GM19328 (cell line): ENCODE data around the gene NFYA.

Experiments
- ATAC-seq: cut with Tn5 transposase; IDR thresholded peaks from one replicate; pipeline ENCODE4 v1.9.1; 2021; ENCODE audit warnings: mild to moderate bottlenecking, moderate library complexity; ENCODE audit not compliant: unreplicated experiment

NFYA gene

DNA sequence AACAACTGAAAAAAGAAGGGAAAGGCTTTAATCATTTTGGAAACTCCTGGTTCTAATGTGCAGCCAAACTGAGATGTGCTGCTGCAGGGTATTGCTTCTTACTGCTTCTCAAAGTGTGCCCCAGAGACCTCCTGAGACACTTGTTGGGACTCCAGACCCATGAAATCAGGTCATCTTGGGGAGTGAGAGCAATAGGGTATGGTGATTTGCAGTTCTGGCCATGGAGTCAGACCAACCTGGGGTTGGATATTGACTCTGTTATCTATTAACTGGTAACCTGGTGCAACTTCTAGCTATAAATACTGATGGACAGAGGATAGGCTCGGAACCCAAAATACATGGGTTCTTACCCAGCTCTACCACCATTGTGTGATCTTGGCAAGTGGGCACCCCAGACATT is 26.7 kb upstream of the NFYA start:
- no peak for ATAC-seq

DNA sequence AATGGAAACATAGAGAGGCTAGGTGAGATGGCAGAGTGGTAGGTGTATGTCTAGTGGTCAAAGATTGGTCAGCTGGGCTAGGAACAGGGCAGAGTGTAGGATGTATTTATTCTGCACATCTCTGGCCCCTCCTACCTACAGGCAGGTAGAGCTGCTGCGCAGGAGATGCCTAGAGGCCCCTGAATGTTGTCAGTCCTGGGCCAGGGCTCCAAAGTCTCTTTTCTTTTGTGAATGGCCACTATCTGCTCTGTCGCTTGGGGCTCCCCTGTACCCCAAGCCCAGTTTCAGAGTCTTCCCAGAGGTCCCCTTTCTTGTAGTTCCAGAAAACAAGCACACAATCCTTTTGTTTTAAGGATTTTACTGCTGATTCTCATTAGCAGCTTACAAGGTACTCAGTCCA is 25.5 kb upstream of the NFYA start:
- no peak for ATAC-seq

DNA sequence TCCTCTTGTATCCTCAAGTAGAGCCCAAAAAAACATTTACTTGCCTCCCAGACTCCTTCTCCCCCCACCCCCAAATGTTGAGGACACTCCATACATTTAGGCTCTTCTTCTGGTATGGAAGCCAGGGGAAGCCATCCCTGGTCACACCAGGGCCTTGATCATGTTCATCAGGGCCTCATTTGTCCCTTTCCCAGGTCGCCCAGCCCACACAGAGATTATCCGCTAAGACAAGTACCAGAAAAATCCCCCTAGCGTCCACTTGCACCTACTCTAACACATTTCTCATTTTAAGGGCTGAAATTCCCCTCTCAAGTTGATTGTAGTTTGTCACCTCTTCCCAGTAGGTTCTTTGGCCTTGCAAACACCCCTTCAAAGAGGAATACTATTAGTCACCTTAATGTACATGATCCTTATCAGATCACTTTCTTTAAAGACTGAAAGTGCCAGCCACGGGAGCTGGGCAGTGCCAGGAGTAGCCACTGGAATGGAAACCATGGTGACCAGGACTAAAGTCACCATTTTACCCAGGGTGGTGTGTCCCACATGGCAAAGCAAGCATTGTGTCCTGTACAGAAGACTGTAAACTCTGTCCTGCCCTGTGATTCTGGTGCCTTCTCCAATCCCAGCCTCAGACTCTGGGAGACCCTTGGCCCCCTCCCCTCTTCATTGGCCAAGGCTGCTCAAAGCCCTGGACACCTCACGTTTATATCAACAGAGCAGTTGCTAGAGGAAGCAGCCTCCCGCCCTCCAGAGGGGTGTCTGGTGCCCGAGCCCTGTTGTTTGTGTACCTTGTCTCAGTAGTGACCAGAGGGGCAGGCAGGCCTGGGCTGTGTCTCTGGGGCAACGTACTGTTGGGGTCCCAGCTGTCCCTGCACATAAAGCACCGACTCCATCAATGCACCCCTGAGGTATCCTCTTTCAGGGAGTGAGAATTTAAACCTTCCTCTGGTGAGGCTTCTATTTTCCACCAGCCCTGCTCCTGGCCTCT is 24.7 kb upstream of the NFYA start:
- ATAC-seq = no peak

DNA sequence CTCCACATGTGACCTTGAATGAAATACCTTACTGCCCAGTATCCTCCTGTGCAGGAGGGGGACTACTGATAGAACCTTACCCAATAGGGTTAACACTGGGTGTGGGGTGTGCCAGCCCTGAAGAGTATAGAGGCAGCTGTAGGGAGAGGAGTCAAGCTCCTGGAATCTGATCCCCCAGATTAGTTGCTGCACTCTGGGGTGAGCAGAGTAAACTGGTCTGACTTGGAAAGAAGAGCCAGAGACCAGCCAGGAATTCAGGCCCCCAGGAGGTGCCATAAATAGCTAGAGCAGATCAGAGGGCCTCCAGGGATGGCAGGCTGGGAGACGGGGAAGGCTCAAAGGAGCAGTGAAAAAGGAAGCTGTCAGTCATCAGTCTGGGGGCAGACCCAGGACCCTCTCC is 23.3 kb upstream of the NFYA start:
- no peak for ATAC-seq

DNA sequence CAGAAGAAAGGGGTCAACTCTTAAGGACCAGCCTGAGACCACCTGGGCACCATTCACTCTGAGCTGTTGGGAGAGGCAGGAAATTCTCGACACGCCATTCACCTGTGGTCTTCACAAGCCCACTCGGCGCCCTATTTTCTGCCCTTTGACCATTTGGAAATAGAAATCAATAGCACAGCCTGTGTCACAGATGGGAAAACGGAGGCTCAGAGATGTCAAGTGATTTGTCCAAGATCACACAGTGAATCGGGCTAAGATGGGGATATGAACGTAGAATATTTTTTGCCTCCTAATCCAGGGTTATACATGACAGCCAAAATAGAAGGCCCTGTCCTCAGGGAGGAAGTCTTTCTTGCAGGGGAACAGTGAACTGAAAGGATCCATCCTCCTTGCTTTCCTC is 22.8 kb upstream of the NFYA start:
- no peak for ATAC-seq

DNA sequence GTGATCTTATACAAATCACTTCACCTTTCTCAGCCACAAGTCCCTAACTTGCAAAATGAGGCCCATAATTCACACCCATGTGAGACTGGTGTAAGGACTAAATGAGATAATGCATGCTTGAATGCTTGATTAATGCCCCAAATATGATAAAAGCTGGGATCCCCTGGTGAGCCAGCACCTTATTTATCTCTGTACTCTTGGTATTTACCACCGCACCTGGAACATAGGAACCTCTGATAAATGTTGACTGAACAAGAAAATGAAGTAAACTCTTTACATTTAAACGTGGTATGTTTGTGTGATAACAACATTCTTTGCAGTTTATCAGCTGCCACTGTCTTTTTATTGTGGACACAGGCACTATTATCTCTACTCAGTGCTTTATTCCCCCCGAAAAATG is 22.2 kb upstream of the NFYA start:
- no peak for ATAC-seq

DNA sequence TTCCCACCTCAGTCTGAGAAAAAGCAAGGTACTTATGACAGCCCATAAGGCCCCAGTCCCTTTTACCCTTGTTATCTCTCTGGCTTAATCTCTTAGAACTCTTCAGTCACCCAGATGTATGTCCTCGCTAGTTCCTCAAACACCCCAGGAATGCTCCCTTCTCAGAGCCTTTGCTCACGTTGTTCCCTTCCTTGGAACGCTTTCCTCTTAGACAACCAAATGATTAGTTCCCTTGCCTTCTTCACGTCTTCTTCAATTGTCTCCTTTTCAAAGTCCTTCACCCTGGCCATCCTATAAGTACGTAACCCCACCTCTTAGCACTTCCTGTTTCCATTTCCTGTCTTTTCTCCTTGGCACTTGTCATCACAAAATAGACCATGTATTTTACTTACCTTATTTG is 20.9 kb upstream of the NFYA start:
- ATAC-seq = no peak

DNA sequence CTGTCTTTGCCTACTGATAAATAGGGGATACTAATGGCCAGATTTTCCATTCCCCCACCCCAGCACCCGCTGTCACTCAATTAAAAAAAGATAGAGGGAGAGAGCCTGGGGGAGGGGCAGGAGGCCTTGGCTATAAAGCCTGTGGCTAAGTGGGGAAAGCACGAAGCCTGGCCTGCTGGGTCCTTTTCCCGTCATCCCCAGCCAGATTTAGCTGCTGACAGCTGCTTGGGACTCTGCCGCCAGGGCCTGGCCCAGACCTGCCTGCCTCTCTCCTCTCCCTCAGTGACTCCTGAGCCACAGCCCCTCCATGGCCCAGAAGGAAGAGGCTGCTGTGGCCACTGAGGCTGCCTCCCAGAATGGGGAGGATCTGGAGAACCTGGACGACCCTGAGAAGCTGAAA is 19.7 kb upstream of the NFYA start, which contains the start of gene APOBEC2:
Gene APOBEC2 (plus strand): TSS at position 162 of the 400 bp plus-strand sequence. CDS start 146 bp downstream, at position 308.
- no peak for ATAC-seq

DNA sequence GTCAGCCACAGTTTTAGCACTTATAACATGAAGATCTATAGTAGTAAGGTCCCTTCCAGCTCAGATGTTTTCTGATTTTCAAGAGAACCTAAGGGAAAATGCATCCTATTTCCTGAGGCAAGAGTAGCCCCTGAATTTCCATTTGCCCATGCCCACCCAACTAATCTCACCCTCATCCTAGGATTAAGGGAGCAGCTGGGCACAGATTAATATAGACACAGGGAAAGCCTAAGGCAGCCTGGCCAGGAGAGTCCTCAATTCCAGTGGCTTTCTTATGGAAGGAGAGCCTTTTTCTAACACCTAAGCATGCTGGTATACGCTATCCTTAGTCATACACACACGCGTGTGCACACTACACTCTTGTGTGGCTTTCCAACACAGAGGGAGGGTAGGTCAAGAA is 18.3 kb upstream of the NFYA start:
- ATAC-seq = no peak

DNA sequence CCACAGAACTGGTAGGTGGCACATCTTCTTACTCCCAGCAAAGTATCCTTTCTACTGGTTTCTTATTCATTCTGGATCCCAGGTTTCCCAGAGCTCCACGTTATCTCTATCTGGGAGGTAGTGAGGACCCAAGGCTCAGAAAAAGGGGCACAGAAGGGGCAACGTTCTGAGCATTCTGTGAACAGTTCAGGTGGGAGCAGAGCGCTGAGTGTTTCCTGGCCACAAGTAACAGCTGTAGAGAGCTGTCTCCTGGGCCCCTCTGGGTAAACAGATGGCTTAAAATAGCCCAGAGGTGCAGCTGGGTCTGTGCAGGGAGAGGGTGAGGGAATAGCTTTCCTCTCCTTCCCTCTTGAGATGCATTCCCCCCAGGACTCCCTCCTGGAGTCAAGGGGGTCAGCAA is 17.6 kb upstream of the NFYA start:
- ATAC-seq = no peak

DNA sequence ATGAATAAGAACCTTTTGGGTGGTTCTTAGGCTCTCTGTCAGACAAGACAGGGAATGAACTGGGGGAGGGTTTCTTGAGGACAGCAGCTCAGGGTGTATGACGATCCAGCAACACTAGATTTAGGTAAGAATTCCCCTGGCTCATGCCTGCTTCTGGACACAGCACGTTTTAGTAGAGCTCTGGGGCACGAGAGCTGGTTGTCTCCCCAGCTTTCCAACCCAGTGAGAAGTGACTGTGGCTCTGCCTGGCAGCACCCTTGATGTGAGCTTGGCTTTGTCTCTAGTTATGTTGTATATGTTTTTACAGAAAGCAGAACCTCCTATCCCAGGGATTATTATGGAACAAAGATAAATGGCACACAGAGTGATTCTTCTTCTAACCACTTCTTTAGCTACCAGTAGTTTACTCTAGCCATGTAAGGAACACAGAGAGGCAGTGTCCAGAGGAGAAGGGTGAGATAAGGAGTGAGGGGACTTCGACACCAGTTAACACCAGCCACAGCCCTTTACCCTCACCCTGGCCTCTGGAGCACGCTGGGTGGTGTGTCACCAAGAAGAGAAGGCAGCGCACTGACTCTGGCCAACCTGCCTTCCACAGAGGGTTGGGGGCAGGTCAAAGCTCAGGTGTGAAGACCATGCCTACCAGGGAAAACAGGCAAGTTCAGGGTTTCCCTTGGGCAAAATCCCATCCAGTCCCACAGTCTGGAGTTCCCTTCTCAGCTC is 15.8 kb upstream of the NFYA start:
- ATAC-seq = no peak

DNA sequence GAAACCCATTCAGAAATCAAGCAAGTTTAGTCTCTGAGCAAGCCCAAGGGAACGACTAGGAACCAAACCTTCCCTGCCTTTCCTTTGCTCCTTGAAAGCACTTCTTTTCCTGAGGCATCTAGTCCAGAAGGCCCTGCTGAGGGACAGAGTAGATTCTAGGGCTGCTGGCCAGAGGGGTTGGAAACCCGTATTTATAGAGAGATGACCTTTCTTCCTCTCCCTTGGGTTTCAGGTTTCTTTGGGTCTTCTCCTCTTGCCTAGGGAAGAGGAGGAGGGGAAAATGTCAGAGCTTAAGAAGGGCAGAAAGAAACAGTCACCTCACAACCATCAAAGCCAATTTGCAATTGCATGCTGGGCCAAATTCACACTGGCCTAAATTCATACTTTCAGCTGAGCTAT is 14.0 kb upstream of the NFYA start:
- ATAC-seq = no peak

DNA sequence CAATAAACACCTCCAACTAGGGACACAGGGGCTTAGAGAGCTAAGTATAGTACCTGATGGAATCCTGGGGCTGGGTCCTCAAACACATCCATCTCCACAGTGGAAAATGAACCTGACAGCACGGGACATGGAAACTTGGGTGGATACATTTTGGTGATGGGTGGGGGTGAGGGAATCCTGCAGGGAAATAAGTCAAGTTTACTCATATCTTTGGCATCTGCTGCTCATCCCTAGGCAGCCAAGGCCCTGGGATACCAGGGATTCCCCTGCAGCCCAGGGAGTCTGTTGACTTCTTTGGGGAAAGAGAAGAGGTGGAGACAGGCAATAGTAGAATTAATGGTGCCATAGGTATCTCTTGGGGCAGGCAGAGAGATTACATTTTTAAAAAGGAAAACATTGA is 13.2 kb upstream of the NFYA start:
- no peak for ATAC-seq

DNA sequence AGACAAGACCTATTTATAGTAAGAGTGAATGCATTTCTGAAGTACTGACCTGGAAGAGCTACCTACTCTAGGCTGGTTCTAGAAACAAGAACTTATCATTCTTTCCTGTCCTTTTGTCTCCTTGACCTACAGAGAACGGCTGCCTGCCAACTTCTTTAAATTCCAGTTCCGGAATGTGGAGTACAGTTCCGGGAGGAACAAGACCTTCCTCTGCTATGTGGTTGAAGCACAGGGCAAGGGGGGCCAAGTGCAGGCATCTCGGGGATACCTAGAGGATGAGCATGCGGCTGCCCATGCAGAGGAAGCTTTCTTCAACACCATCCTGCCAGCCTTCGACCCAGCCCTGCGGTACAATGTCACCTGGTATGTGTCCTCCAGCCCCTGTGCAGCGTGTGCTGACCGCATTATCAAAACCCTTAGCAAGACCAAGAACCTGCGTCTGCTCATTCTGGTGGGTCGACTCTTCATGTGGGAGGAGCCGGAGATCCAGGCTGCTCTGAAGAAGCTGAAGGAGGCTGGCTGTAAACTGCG is 11.5 kb upstream of the NFYA start:
- ATAC-seq = no peak

DNA sequence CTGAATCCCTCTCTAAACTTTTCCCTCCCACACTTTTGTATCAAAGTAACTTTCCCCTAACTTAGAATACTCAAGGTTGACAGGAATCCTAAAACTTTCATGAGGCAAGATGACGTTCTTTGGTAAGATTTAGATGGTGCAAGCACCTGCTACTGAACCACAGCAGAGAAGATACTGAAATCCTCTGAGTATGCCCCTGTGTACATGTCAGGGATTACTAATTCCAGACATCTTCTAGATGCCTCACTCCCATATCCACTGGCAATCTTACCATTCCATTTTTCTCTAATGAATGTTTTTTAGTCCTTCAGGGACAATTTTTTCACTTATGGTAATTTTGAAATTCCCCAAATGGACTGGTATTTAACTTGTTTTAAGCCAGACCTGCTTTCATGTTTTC is 10.7 kb upstream of the NFYA start:
- no peak for ATAC-seq

DNA sequence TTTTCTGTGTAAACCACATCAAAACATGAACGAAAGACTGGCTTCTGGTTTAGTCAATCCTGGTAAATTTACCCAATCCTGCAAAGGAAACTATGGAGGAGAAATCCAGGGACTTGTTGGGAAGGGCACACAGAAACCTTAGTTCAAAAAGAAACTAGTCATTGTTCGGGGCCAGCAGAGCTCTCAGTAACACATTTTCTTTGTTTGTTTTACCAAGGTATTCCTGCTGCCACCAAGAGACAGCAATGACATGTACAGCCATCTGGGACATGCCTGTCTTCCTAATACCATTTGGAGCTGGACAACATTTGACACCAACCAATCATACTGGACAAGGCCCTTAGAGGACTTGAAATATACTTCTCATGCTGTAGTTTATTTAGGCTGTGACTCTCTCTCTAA is 8.9 kb upstream of the NFYA start:
- ATAC-seq = no peak

DNA sequence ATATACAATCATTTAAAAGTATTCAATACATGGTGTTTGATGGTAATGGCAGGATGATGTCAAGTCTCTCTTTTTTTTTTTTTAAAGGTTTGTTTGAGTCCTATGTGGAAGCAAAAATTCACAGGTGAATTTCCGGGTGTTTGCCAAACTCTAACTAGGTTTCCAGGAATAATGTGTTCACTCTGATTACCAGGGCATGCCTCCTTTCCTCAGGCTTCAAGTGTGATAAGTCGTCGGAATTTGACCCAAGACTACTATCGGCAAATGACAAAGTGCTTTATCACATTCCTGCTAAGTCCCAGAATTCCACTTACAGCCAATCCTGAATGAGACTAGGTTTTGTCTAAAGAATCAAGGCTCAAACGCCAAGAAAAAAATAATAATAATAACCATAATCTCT is 7.9 kb upstream of the NFYA start:
- ATAC-seq = no peak

DNA sequence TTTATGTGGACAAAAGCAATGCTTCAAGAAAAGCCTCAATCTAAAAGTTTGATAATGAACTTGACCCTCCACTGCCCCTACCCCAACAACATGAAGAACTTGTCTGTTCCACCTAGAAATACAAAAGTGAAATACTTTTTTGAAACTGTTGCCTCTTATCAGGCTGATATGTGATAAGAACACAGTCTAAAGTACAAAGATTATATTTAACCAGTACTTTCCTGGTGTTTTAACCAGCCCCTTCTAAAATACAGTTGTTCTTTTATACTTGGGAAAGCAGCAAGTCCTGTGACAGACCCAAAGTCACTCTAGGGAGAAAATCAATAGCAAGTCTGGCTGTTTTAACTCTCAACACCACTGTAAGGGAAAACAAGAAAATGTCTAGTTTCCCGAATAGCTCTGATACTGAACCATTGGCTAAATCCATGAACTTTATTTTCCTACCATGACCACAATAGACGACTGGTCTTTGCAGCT is 7.2 kb upstream of the NFYA start:
- no peak for ATAC-seq

DNA sequence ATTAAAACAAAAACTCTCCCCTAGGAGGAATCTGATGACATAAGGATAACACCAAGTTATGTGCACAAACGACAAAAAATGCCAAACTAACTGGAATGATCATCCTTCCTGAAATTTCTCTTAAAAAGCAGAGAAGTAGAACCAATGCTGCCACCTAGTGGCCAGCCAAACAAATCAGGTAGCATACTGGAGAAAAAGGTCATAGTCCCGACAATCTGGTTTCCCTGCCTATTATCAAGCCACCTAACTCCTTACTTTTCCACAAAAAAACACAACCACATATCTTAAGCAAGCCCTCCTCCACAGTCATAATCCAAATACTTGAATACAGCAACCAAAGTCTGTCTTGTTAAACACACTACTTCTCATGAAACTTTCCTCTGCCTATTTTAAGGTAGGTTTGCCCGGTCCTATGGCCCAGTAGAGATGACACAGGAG is 5.9 kb upstream of the NFYA start:
- no peak for ATAC-seq

DNA sequence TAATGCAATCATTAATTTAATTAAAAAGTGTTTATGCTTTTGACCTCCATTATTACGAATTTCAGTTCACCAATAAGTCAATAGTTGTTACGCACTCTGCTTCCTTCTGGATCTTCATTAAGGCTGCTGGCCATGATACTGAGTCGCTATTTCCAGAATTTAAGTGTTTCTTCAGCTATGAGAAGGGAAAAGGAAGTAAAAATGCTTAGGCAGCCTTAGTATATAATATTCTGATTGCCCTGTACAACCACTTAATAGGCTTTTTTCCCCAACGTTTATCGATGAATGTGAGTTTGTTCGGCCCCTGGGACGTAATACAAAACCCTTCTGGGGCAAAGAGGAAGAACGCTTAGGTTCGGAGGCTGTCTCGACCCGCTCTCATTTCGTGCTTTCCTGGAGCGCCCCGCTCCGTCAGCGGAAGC is 1.3 kb upstream of the NFYA start:
- peak; percentile 12 for ATAC-seq
